Tibial nerve (tissue), 4 donors: ENCODE results near the gene DNAJC4.

ENCODE experiments used
- EP300 ChIP-seq, 2 donors: sonication (generic); formaldehyde crosslinking; IDR thresholded peaks; one replicate each; pipeline ENCODE4 v1.6.1; 2017; ENCODE audit warnings: antibody characterized with exemption in 2 of 2, mild to moderate bottlenecking in 1 of 2
- POLR2A ChIP-seq, 2 donors: fragments of 450-650 bp; IDR thresholded peaks; one replicate each; pipeline ENCODE4 v1.6.1; 2017; ENCODE audit warnings: antibody characterized with exemption in 2 of 2, mild to moderate bottlenecking in 2 of 2, moderate library complexity in 2 of 2
- TF ChIP-seq, protein P1 (sequence below), 5 experiments: fragments of 200-600 bp in 3 of 5; fragments of 450-650 bp in 2 of 5; sonication (generic) in 3 of 5; IDR thresholded peaks; one replicate each; pipeline ENCODE4 v1.5.1; 2016 to 2019; ENCODE audit warnings: antibody characterized with exemption in 5 of 5, mild to moderate bottlenecking in 3 of 5, moderate library complexity in 2 of 5

DNA sequence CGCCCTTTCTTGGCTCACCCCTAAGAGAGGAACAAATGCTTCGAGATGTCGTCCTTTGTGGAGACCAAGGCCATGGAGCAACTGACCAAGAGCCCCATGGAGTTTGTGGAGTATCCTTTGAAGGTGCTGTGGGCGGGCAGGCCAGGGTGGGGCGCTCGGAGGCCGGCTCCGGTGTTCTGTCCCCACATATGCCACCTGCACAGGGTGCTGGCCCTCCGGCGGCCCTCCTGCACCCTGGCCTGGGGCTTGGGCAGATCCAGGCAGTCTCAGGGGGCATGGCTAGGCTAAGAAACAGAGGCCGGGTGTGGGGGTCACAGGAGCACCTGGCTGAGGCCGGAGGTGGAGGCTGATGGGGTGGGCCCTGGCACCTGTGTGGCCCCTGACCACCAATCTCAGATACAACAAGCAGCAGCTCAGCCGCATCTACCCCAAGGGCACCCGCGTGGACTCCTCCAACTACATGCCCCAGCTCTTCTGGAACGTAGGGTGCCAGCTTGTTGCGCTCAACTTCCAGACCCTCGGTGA lies 31.3 kb downstream of the DNAJC4 start:
- TF ChIP-seq POLR2A (IDR thresholded peaks at IDR 0.05) (no peak), EP300 (IDR thresholded peaks at IDR 0.05) (no peak)
- TF ChIP-seq, protein P1, sequence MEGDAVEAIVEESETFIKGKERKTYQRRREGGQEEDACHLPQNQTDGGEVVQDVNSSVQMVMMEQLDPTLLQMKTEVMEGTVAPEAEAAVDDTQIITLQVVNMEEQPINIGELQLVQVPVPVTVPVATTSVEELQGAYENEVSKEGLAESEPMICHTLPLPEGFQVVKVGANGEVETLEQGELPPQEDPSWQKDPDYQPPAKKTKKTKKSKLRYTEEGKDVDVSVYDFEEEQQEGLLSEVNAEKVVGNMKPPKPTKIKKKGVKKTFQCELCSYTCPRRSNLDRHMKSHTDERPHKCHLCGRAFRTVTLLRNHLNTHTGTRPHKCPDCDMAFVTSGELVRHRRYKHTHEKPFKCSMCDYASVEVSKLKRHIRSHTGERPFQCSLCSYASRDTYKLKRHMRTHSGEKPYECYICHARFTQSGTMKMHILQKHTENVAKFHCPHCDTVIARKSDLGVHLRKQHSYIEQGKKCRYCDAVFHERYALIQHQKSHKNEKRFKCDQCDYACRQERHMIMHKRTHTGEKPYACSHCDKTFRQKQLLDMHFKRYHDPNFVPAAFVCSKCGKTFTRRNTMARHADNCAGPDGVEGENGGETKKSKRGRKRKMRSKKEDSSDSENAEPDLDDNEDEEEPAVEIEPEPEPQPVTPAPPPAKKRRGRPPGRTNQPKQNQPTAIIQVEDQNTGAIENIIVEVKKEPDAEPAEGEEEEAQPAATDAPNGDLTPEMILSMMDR (IDR thresholded peaks at IDR 0.05), result no peak
